ENCODE results near the gene IQSEC2. TPM values are rescaled to one million over a fixed set of nuclear protein-coding genes. Genes with fewer than 3 reads are reported as not detected.

Gene IQSEC2
- total RNA-seq: 35.3 and 37.0 TPM in 2 replicates
- 14.3 and 23.3 TPM in 2 replicates for polyA plus RNA-seq

DNA sequence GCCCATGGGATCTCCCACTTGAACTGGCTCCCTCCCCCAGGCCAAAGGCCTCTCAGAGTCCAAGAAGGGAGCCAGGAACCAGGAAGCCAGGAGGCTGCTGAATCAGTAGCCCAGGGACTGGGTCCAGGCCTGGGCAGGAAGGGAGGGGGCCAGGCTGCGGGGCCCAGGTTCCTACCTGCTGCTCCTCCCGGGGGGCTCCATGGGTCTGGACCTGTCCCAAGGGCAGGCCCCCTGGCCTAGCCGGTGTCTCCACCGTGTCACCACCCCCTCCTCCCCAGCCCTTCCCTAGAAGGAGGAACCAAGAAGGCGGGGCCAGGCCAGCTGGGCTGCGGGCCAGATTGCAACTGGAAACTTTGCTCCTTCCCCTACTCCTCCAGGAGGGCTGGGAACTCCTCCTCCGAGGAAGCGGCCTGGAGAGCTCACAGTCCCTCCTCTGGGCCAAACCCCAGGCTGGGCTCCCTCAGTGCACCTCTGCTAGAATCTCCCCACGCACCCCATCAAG, at the start of gene IQSEC2:
IQSEC2 (minus strand) TSS at position 264 of the 502 bp plus-strand sequence.
- H3K4me1 ChIP-seq (ENCODE audit: low read depth): peaks cover 7% of the 10 kb centered on the region
- H3K27ac ChIP-seq: peak within 1 kb of the TSS; percentile 73
- TF ChIP-seq, protein P1, sequence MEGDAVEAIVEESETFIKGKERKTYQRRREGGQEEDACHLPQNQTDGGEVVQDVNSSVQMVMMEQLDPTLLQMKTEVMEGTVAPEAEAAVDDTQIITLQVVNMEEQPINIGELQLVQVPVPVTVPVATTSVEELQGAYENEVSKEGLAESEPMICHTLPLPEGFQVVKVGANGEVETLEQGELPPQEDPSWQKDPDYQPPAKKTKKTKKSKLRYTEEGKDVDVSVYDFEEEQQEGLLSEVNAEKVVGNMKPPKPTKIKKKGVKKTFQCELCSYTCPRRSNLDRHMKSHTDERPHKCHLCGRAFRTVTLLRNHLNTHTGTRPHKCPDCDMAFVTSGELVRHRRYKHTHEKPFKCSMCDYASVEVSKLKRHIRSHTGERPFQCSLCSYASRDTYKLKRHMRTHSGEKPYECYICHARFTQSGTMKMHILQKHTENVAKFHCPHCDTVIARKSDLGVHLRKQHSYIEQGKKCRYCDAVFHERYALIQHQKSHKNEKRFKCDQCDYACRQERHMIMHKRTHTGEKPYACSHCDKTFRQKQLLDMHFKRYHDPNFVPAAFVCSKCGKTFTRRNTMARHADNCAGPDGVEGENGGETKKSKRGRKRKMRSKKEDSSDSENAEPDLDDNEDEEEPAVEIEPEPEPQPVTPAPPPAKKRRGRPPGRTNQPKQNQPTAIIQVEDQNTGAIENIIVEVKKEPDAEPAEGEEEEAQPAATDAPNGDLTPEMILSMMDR (IDR thresholded peaks at IDR 0.05; ENCODE audit: low read depth, low read length): no peak
- no peaks in the 10 kb centered on the region for H3K9me3 ChIP-seq (ENCODE audit: low read depth)
- no peaks in the 10 kb centered on the region for H3K36me3 ChIP-seq
- DNase-seq (ENCODE audit: low read depth in 1 of 2, low spot score in 1 of 2): peak; percentile 75 to 84
- peak within 1 kb of the TSS; percentile 24 for H3K4me3 ChIP-seq
- H3K27me3 ChIP-seq: no peaks in the 10 kb centered on the region

DNA sequence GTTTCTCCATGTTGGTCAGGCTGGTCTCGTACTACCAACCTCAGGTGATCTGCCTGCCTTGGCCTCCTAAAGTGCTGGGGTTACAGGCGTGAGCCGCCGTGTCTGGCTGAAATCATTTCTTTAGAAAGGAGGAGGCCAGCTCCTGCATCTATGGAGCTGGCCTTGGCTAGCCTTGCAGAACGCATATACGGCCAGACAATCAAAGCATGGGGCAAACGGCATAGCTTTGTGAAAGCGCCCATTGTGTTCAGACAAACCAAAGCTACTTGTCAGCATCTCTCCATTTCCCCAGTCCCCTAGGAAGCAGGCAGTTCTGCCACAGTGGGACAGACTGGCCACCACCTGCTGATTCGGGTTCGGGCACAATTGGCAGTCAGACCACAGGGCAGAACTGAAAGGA, 48.9 kb upstream of the IQSEC2 start:
- TF ChIP-seq, protein P1 (IDR thresholded peaks at IDR 0.05; ENCODE audit: low read depth, low read length): no peak
- Histone ChIP-seq H3K4me1 (ENCODE audit: low read depth) (no peaks in the 10 kb centered on the region), H3K27ac (no peak overlapping the region), H3K36me3 (no peaks in the 10 kb centered on the region), H3K27me3 (no peaks in the 10 kb centered on the region), H3K4me3 (no peak overlapping the region), H3K9me3 (ENCODE audit: low read depth) (no peaks in the 10 kb centered on the region)
- DNase-seq (ENCODE audit: low read depth in 1 of 2, low spot score in 1 of 2): no peak

DNA sequence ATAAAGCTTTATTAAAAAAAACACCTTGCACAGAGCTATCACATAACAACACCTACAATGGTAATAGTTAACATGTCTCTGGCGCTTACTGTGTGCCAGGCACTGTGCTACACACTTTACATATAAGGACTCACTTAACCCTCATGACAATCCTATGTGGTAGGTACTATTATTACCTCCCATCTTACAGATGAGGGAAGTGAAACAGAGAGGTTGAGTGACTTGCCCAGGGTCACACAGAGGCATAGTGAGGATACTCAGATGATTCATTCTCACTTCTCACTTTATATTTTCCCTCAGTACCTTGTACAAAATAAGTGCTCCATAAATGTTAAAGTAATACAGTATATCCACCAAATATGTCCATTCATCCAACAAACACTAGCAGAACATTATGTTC, 43.4 kb upstream of the IQSEC2 start:
- no peak overlapping the region for H3K4me3 ChIP-seq
- H3K27ac ChIP-seq: no peak overlapping the region
- peaks cover 12% of the 10 kb centered on the region for H3K27me3 ChIP-seq
- no peak for DNase-seq (ENCODE audit: low read depth in 1 of 2, low spot score in 1 of 2)
- no peaks in the 10 kb centered on the region for H3K4me1 ChIP-seq (ENCODE audit: low read depth)
- no peaks in the 10 kb centered on the region for H3K9me3 ChIP-seq (ENCODE audit: low read depth)
- no peaks in the 10 kb centered on the region for H3K36me3 ChIP-seq
- TF ChIP-seq, protein P1 (IDR thresholded peaks at IDR 0.05; ENCODE audit: low read depth, low read length): no peak

DNA sequence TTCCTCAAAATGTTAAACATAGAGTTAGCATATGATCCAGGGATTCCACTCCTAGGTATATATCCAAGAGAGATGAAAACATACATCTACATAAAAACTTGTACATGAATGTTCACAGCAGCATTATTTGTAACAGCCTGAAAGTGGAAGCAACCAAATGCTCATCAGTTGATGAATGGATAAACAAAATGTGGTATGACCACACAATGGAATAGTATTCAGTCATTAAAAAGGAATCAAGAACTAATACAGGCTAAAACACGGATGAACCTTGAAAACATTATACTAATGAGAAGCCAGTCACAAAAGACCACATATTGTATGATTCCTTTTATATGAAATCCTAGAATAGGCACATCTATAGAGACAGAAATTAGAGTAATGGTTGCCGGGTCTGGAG, 42.7 kb upstream of the IQSEC2 start:
- TF ChIP-seq, protein P1 (IDR thresholded peaks at IDR 0.05; ENCODE audit: low read depth, low read length): no peak
- Histone ChIP-seq H3K36me3 (no peaks in the 10 kb centered on the region), H3K9me3 (ENCODE audit: low read depth) (no peaks in the 10 kb centered on the region), H3K27ac (no peak overlapping the region), H3K4me1 (ENCODE audit: low read depth) (no peaks in the 10 kb centered on the region), H3K27me3 (peaks cover 19% of the 10 kb centered on the region), H3K4me3 (no peak overlapping the region)
- no peak for DNase-seq (ENCODE audit: low read depth in 1 of 2, low spot score in 1 of 2)

DNA sequence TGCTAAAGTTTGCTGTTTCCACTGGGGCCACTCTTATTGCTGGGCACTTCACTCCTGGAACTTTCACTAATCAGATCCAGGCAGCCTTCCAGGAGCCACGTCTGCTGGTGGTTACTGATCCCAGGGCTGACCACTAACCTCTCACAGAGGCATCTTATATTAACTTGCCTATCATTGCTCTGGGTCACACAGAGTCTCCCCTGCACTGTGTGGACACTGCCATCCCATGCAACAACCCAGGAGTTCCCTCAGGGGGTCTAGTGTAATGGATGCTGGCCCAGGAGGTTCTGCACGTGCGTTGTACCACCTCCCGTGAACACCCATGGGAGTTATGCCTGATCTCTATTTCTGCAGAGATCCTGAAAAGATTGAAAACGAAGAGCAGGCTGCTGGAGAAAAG, 41.8 kb upstream of the IQSEC2 start:
- no peak overlapping the region for H3K27ac ChIP-seq
- TF ChIP-seq, protein P1 (IDR thresholded peaks at IDR 0.05; ENCODE audit: low read depth, low read length): no peak
- no peaks in the 10 kb centered on the region for H3K9me3 ChIP-seq (ENCODE audit: low read depth)
- H3K4me1 ChIP-seq (ENCODE audit: low read depth): no peaks in the 10 kb centered on the region
- peaks cover 28% of the 10 kb centered on the region for H3K27me3 ChIP-seq
- H3K36me3 ChIP-seq: no peaks in the 10 kb centered on the region
- H3K4me3 ChIP-seq: no peak overlapping the region
- no peak for DNase-seq (ENCODE audit: low read depth in 1 of 2, low spot score in 1 of 2)
